Fibroblast of lung (primary cell): ENCODE results near the gene MAMDC4.
"Not testable (repeated sequence)": the region's sequence is repeated elsewhere in the genome, so short reads cannot be mapped to it uniquely, and the experiment has no call there.

ENCODE experiments used
- EZH2 ChIP-seq: IDR thresholded peaks from 2 replicates; pipeline ENCODE4 v1.5.1; 2012; ENCODE audit warnings: low read length, control low read depth, mild to moderate bottlenecking; ENCODE audit errors: missing control alignments
- TF ChIP-seq, protein P1 (sequence below), 2 donors: IDR thresholded peaks in 1 of 2; conservative IDR thresholded peaks in 1 of 2; 1 replicate in 1 of 2; 2 replicates in 1 of 2; pipeline ENCODE4 v1.5.1; 2011 to 2012; ENCODE audit warnings: low read length in 2 of 2, control low read depth in 1 of 2, inconsistent platforms in 1 of 2, low read depth in 1 of 2, mild to moderate bottlenecking in 1 of 2

DNA sequence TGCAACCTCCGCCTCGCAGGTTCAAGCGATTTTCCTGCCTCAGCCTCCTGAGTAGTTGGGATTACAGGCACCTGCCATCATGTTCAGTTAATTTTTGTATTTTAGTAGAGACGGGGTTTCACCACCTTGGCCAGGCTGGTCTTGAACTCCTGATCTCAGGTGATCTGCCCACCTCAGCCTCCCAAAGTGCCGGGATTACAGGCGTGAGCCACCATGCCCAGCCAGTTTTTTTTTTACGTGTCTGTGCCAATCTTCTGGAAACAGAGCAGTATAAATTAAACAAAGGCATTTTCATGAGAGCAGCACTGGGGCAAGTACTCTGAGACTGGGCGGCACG, 30.8 kb downstream of the MAMDC4 start:
- TF ChIP-seq, protein P1, sequence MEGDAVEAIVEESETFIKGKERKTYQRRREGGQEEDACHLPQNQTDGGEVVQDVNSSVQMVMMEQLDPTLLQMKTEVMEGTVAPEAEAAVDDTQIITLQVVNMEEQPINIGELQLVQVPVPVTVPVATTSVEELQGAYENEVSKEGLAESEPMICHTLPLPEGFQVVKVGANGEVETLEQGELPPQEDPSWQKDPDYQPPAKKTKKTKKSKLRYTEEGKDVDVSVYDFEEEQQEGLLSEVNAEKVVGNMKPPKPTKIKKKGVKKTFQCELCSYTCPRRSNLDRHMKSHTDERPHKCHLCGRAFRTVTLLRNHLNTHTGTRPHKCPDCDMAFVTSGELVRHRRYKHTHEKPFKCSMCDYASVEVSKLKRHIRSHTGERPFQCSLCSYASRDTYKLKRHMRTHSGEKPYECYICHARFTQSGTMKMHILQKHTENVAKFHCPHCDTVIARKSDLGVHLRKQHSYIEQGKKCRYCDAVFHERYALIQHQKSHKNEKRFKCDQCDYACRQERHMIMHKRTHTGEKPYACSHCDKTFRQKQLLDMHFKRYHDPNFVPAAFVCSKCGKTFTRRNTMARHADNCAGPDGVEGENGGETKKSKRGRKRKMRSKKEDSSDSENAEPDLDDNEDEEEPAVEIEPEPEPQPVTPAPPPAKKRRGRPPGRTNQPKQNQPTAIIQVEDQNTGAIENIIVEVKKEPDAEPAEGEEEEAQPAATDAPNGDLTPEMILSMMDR (conservative IDR thresholded peaks at IDR 0.05 in 1 of 2, IDR thresholded peaks at IDR 0.05 in 1 of 2; ENCODE audit: low read depth in 1 of 2, low read length in 2 of 2), result not testable (repeated sequence)
- not testable (repeated sequence) for TF ChIP-seq EZH2
